ENCODE results near the gene SPTB. TPM values are rescaled to one million over a fixed set of nuclear protein-coding genes. Genes with fewer than 3 reads are reported as not detected.

The SPTB gene
- total RNA-seq, 1 donor from 2014 or later: not detected

- FAIRE-seq (no peak), DNase-seq (ENCODE audit: low read depth) (no peak)
These were observed 183.3 kb downstream of the SPTB start for GRCh38 chr14:64696355-64696857.

More at GRCh38 chr14:64696355-64696857, 183.3 kb downstream of the SPTB start:
- no peak overlapping the region for H3K4me3 ChIP-seq (ENCODE audit: low read depth, low read length)
- H3K27me3 ChIP-seq (ENCODE audit: control insufficient read depth, insufficient read depth, low read length): no peaks in the 10 kb centered on the region
- H3K36me3 ChIP-seq (ENCODE audit: control insufficient read depth, insufficient read depth, low read length): no peaks in the 10 kb centered on the region
- TF ChIP-seq CTCF (IDR thresholded peaks at IDR 0.05; ENCODE audit: insufficient read depth, low read length, severe bottlenecking): no peak

Other genes starting within 250 kb of the SPTB start
- gene PLEKHG3, start 175.5 kb downstream of the SPTB start, total RNA-seq: 32.4 and 35.8 TPM in 2 replicates
- 21.9 and 41.6 TPM in 2 replicates for gene CHURC1, start 34.5 kb upstream of the SPTB start, total RNA-seq
- 1.3 and 5.9 TPM in 2 replicates for gene GPX2, start 62.8 kb upstream of the SPTB start, total RNA-seq
- 0.77 TPM in 1 of 2 replicates, not detected in the other for gene RAB15, start 92.4 kb upstream of the SPTB start, total RNA-seq
- gene FNTB, start 107.0 kb upstream of the SPTB start, total RNA-seq: 6.8 and 7.2 TPM in 2 replicates
- 42.4 and 48.8 TPM in 2 replicates for gene MAX, start 222.6 kb upstream of the SPTB start, total RNA-seq

All from bronchial epithelial cell (primary cell).